A673 (cell line): Measurements from ENCODE around the gene FGF21. TPM values are rescaled to one million over a fixed set of nuclear protein-coding genes. Genes with fewer than 3 reads are reported as not detected.

Experiments used
- BruUV-seq: library from RNA; stranded (reverse); fragments of 400-500 nt; replicated peaks from 2 replicates; lab custom pipeline; 2021; lab: Mats Ljungman, UMichigan
- CTCF ChIA-PET: fragments of 300-600 bp; sonication (Branson Sonifier 250); formaldehyde crosslinking; loops from one replicate; lab custom pipeline; 2022; ENCODE audit warnings: antibody characterized with exemption; lab: Charles Lee
- POLR2A ChIA-PET: fragments of 300-600 bp; sonication (Branson Sonifier 250); formaldehyde crosslinking; loops from one replicate; lab custom pipeline; 2022; ENCODE audit warnings: antibody characterized with exemption; ENCODE audit not compliant: low non-redundant PET; lab: Charles Lee
- DNase-seq: peaks from one replicate; pipeline ENCODE4 v3.0.0-alpha.2; 2015; ENCODE audit warnings: low spot score
- H3K27ac ChIP-seq: fragments of 200-600 bp; sonication (generic); 2 replicates; pipeline ENCODE4 v1.5.1; 2016; ENCODE audit warnings: mixed run types, low read depth, mild to moderate bottlenecking, mixed read lengths, antibody characterized with exemption, low read length; ENCODE audit not compliant: poor library complexity, severe bottlenecking
- H3K27me3 ChIP-seq: fragments of 200-600 bp; sonication (generic); replicated peaks from 2 replicates; pipeline ENCODE4 v1.6.1; 2017; ENCODE audit warnings: mixed run types, low read depth, mild to moderate bottlenecking, mixed read lengths, antibody characterized with exemption, low read length; ENCODE audit not compliant: insufficient read depth, poor library complexity
- H3K36me3 ChIP-seq: fragments of 200-600 bp; sonication (generic); 2 replicates; pipeline ENCODE4 v1.6.1; 2016; ENCODE audit warnings: mixed run types, mild to moderate bottlenecking, mixed read lengths, antibody characterized with exemption, low read length; ENCODE audit not compliant: insufficient read depth, poor library complexity, severe bottlenecking
- H3K4me1 ChIP-seq: fragments of 200-600 bp; sonication (generic); 2 replicates; pipeline ENCODE4 v1.6.1; 2017; ENCODE audit warnings: mixed run types, mild to moderate bottlenecking, mixed read lengths, antibody characterized with exemption, low read length; ENCODE audit not compliant: insufficient read depth, poor library complexity, severe bottlenecking
- H3K4me3 ChIP-seq: fragments of 200-600 bp; sonication (generic); 2 replicates; pipeline ENCODE4 v1.5.1; 2016; ENCODE audit warnings: low read depth, mixed run types, mild to moderate bottlenecking, mixed read lengths, low read length; ENCODE audit not compliant: poor library complexity, severe bottlenecking
- H3K9me3 ChIP-seq: fragments of 200-600 bp; sonication (generic); 2 replicates; pipeline ENCODE4 v1.6.1; 2016; ENCODE audit warnings: mixed run types, low read depth, mild to moderate bottlenecking, mixed read lengths, antibody characterized with exemption, low read length; ENCODE audit not compliant: poor library complexity, severe bottlenecking
- CTCF ChIP-seq: fragments of 300-800, 200-600 bp; sonication (generic); conservative IDR thresholded peaks from 2 replicates; pipeline ENCODE4 v1.5.1; 2017; ENCODE audit warnings: low read depth, mild to moderate bottlenecking, antibody characterized with exemption, low read length, moderate library complexity, mixed read lengths
- EZH2 ChIP-seq: fragments of 200-600 bp; sonication (generic); IDR thresholded peaks from 2 replicates; pipeline ENCODE4 v1.6.1; 2017; ENCODE audit warnings: borderline replicate concordance, low read depth, mild to moderate bottlenecking, mixed read lengths, antibody characterized with exemption, low read length; ENCODE audit not compliant: poor library complexity, severe bottlenecking
- intact Hi-C: fragments of 100-400 bp; cut with micrococcal nuclease; formaldehyde crosslinking; loops from one replicate; pipeline ENCODE4 v1.10.0; 2022; ENCODE audit not compliant: unreplicated experiment
- total RNA-seq: library from RNA; stranded (reverse); gene quantifications from 2 replicates; pipeline ENCODE4 v1.2.3, GENCODE V29; 2021

The FGF21 gene
- total RNA-seq, 1 experiment from 2014 or later, result not detected

GRCh38 chr19:48726556-48726955 is 28.8 kb upstream of the FGF21 start:
- no peak for TF ChIP-seq EZH2
- TF ChIP-seq CTCF, result no peak
- no TSS peak for BruUV-seq
- POLR2A ChIA-PET, result no interaction called here
- H3K36me3 ChIP-seq, result no peaks in the 10 kb centered on the region
- H3K27me3 ChIP-seq, result no peaks in the 10 kb centered on the region
- DNase-seq, result no peak
- intact Hi-C loops, result no loop called here
- CTCF ChIA-PET, result no interaction called here
- H3K9me3 ChIP-seq, result no peaks in the 10 kb centered on the region
- peak overlapping the region; percentile 99 for H3K27ac ChIP-seq
- H3K4me3 ChIP-seq, result no peak overlapping the region
- peaks cover 39% of the 10 kb centered on the region for H3K4me1 ChIP-seq

GRCh38 chr19:48728911-48729664 is 26.2 kb upstream of the FGF21 start:
- no peak for DNase-seq
- Histone ChIP-seq H3K9me3 (no peaks in the 10 kb centered on the region), H3K27ac (no peak overlapping the region), H3K27me3 (no peaks in the 10 kb centered on the region), H3K4me3 (no peak overlapping the region), H3K4me1 (peaks cover 22% of the 10 kb centered on the region), H3K36me3 (no peaks in the 10 kb centered on the region)
- ChIA-PET CTCF (no interaction called here), POLR2A (interaction anchor here (0.6 kb wide), 1 partner anchor 15 kb away, joined by 10 read pairs; no protein-coding TSS in a partner anchor)
- TF ChIP-seq EZH2 (no peak), CTCF (no peak)
- intact Hi-C loops, result no loop called here
- BruUV-seq, result no TSS peak

GRCh38 chr19:48731452-48731851 is 23.9 kb upstream of the FGF21 start:
- H3K9me3 ChIP-seq, result no peaks in the 10 kb centered on the region
- intact Hi-C loops, result no loop called here
- no peaks in the 10 kb centered on the region for H3K27me3 ChIP-seq
- BruUV-seq, result no TSS peak
- no peaks in the 10 kb centered on the region for H3K36me3 ChIP-seq
- CTCF ChIA-PET, result no interaction called here
- POLR2A ChIA-PET, result interaction anchor here (0.6 kb wide), 1 partner anchor 136 kb away, joined by 4 read pairs; no protein-coding TSS in a partner anchor
- no peak for TF ChIP-seq EZH2
- TF ChIP-seq CTCF, result no peak
- no peak for DNase-seq
- peaks cover 3% of the 10 kb centered on the region for H3K4me1 ChIP-seq
- no peak overlapping the region for H3K27ac ChIP-seq
- H3K4me3 ChIP-seq, result no peak overlapping the region
